GM23338 (cell line): ENCODE data around the gene FBLN2. TPM values are rescaled to one million over a fixed set of nuclear protein-coding genes. Genes with fewer than 3 reads are reported as not detected.

Experiments used
- ATAC-seq: fragments of 200-7000 bp; cut with Tn5 transposase; 3 replicates; pipeline ENCODE4 v1.9.1; 2020
- DNase-seq: peaks from one replicate; pipeline ENCODE4 v3.0.0-alpha.2; 2015; ENCODE audit warnings: low spot score
- H2AFZ ChIP-seq: fragments of 200-600 bp; sonication (generic); 2 replicates; pipeline ENCODE4 v1.8.0; 2016; ENCODE audit warnings: antibody characterized with exemption, mild to moderate bottlenecking, moderate library complexity
- H3F3A ChIP-seq: fragments of 200-600 bp; sonication (generic); replicated peaks from 2 replicates; pipeline ENCODE4 v1.8.0; 2017; ENCODE audit warnings: antibody characterized with exemption, mixed run types, low read depth
- H3K27ac ChIP-seq: fragments of 200-600 bp; sonication (generic); 2 replicates; pipeline ENCODE4 v1.6.1; 2016; ENCODE audit warnings: low read depth
- H3K27me3 ChIP-seq: fragments of 200-600 bp; sonication (generic); 2 replicates; pipeline ENCODE4 v1.8.0; 2016; ENCODE audit warnings: mild to moderate bottlenecking, mixed run types, moderate library complexity; ENCODE audit not compliant: insufficient read depth
- H3K36me3 ChIP-seq: fragments of 200-600 bp; sonication (generic); 2 replicates; pipeline ENCODE4 v1.8.0; 2016; ENCODE audit warnings: mild to moderate bottlenecking; ENCODE audit not compliant: insufficient read depth
- H3K4me1 ChIP-seq: fragments of 200-600 bp; sonication (generic); 2 replicates; pipeline ENCODE4 v1.8.0; 2016; ENCODE audit warnings: mild to moderate bottlenecking, moderate library complexity; ENCODE audit not compliant: insufficient read depth
- H3K4me2 ChIP-seq: fragments of 200-600 bp; sonication (generic); 2 replicates; pipeline ENCODE4 v1.7.1; 2017; ENCODE audit warnings: mixed run types
- H3K4me3 ChIP-seq: fragments of 200-600 bp; sonication (generic); 2 replicates; pipeline ENCODE4 v1.6.1; 2016; ENCODE audit warnings: mixed run types
- H3K79me2 ChIP-seq: fragments of 200-600 bp; sonication (generic); replicated peaks from 2 replicates; pipeline ENCODE4 v1.8.0; 2017; ENCODE audit warnings: mild to moderate bottlenecking; ENCODE audit not compliant: insufficient read depth
- H3K9me2 ChIP-seq: fragments of 200-600 bp; sonication (generic); 2 replicates; pipeline ENCODE4 v1.8.0; 2017; ENCODE audit not compliant: insufficient read depth
- H4K20me1 ChIP-seq: fragments of 200-600 bp; sonication (generic); replicated peaks from 2 replicates; pipeline ENCODE4 v1.8.0; 2017; ENCODE audit warnings: mild to moderate bottlenecking; ENCODE audit not compliant: insufficient read depth
- H3K27ac Mint-ChIP-seq: 2 replicates; pipeline ENCODE4 v1.8.0; 2020; ENCODE audit warnings: inconsistent platforms, mild to moderate bottlenecking, moderate library complexity, mixed read lengths
- H3K27me3 Mint-ChIP-seq: 3 replicates; pipeline ENCODE4 v1.8.0; 2022; ENCODE audit warnings: low read depth, mild to moderate bottlenecking, moderate library complexity, mixed read lengths, inconsistent platforms; ENCODE audit not compliant: insufficient read depth, poor library complexity
- H3K36me3 Mint-ChIP-seq: 3 replicates; pipeline ENCODE4 v1.8.0; 2021; ENCODE audit warnings: low read depth, mild to moderate bottlenecking, inconsistent platforms, moderate library complexity, mixed read lengths
- H3K4me1 Mint-ChIP-seq: 3 replicates; pipeline ENCODE4 v1.8.0; 2020; ENCODE audit warnings: mild to moderate bottlenecking, inconsistent platforms, mixed read lengths
- H3K4me3 Mint-ChIP-seq: 3 replicates; pipeline ENCODE4 v1.8.0; 2021; ENCODE audit warnings: moderate library complexity, mild to moderate bottlenecking, inconsistent platforms, mixed read lengths
- H3K9me3 Mint-ChIP-seq: 3 replicates; pipeline ENCODE4 v1.8.0; 2020; ENCODE audit warnings: moderate library complexity, mild to moderate bottlenecking, inconsistent platforms, mixed read lengths
- EZH2 ChIP-seq: fragments of 200-600 bp; sonication (generic); IDR thresholded peaks from one replicate; pipeline ENCODE4 v1.8.0; 2017; ENCODE audit warnings: antibody characterized with exemption, mild to moderate bottlenecking, low read depth; ENCODE audit not compliant: unreplicated experiment
- EZH2phosphoT487 ChIP-seq: fragments of 200-600 bp; sonication (generic); IDR thresholded peaks from one replicate; pipeline ENCODE4 v1.8.1; 2018; ENCODE audit warnings: antibody characterized with exemption; ENCODE audit not compliant: unreplicated experiment
- JUNB ChIP-seq: IDR thresholded peaks from one replicate; pipeline ENCODE4 v1.6.1; 2016; ENCODE audit warnings: antibody characterized with exemption; ENCODE audit not compliant: unreplicated experiment
- NANOG ChIP-seq: IDR thresholded peaks from 2 replicates; pipeline ENCODE4 v1.6.1; 2016; ENCODE audit warnings: antibody characterized with exemption, borderline replicate concordance
- POLR2AphosphoS5 ChIP-seq: IDR thresholded peaks from 2 replicates; pipeline ENCODE4 v1.6.1; 2016; ENCODE audit warnings: antibody characterized with exemption, low read depth
- STAT1 ChIP-seq: IDR thresholded peaks from one replicate; pipeline ENCODE4 v1.6.1; 2016; ENCODE audit warnings: antibody characterized with exemption; ENCODE audit not compliant: unreplicated experiment
- ZNF114 ChIP-seq: fragments of 250-450 bp; sonication (Bioruptor Pico); IDR thresholded peaks from 2 replicates; pipeline ENCODE4 v1.5.0; 2020; ENCODE audit warnings: mild to moderate bottlenecking, moderate library complexity
- ZNF331 ChIP-seq: fragments of 250-450 bp; sonication (Bioruptor Pico); IDR thresholded peaks from 2 replicates; pipeline ENCODE4 v1.5.0; 2020; ENCODE audit warnings: low read depth, mild to moderate bottlenecking, moderate library complexity
- polyA plus RNA-seq: library from polyadenylated mRNA; unstranded; fragments of >200 nt; fragmentation: Nextera tagmentation; extraction: Ambion mirVana; gene quantifications from 2 replicates; pipeline ENCODE4 v1.2.1, GENCODE V29; 2016
- total RNA-seq: library from RNA; depleted of rRNA; stranded (reverse); fragments of >200 nt; shearing (Covaris generic); gene quantifications from 2 replicates; pipeline ENCODE4 v1.2.3, GENCODE V29; 2014
- TF ChIP-seq, protein P1 (sequence below): fragments of 250-450 bp; sonication (Bioruptor Pico); IDR thresholded peaks from 2 replicates; pipeline ENCODE4 v1.5.0; 2020; ENCODE audit warnings: mild to moderate bottlenecking, moderate library complexity
- TF ChIP-seq, protein P2 (sequence below): IDR thresholded peaks from one replicate; pipeline ENCODE4 v1.6.1; 2018; ENCODE audit warnings: antibody characterized with exemption; ENCODE audit not compliant: unreplicated experiment
- TF ChIP-seq, protein P3 (sequence below), 2 experiments: fragments of 200-600 bp in 1 of 2; sonication (generic) in 1 of 2; conservative IDR thresholded peaks; 2 replicates each; pipeline versions ENCODE4 v1.5.1 to v1.6.1; 2016 to 2017; ENCODE audit warnings: antibody characterized with exemption in 2 of 2, low read depth in 2 of 2, mild to moderate bottlenecking in 2 of 2, moderate library complexity in 1 of 2

Gene FBLN2
- total and polyA plus RNA-seq, 2 experiments from 2014 or later, result 18.8 to 26.8 TPM

DNA sequence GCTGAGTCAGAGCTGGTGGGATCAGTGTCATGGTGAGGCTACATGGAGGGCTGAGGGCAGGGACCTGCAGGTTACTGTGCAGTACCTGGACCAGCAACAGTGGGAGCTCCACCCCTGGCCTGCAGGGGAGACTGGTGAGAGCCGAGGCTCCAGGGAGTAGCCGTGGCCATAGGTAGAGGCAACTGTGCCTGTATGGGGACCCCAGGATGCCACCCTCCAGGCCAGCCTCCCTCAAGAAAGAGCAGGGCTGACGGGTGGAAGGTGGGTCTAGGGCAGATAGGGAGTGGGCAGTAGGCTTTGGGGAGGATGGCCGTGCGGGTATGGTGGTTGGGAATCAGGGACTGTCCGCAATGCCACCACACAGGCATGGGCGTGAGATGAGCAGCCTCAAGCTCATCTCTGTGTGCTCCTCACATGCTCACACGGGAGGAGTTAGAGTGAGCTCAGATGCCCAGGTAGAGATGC lies 35.5 kb downstream of the FBLN2 start:
- Histone ChIP-seq H3K27me3 (no peaks in the 10 kb centered on the region), H3K79me2 (no peaks in the 10 kb centered on the region), H3K4me1 (peaks cover 18% of the 10 kb centered on the region), H4K20me1 (peaks cover 2% of the 10 kb centered on the region; the same call in 1 of the 2 replicates), H2AFZ (no peak overlapping the region), H3K36me3 (no peaks in the 10 kb centered on the region), H3K9me2 (no peaks in the 10 kb centered on the region), H3F3A (no peaks in the 10 kb centered on the region; the same call in 1 of the 2 replicates), H3K27ac (no peak overlapping the region), H3K4me3 (no peak overlapping the region), H3K4me2 (no peak overlapping the region)
- Mint-ChIP-seq H3K4me3 (no peak overlapping the region), H3K4me1 (peaks cover 26% of the 10 kb centered on the region), H3K27ac (no peak overlapping the region), H3K9me3 (no peaks in the 10 kb centered on the region), H3K27me3 (peaks cover 5% of the 10 kb centered on the region), H3K36me3 (no peaks in the 10 kb centered on the region)
- no peak for ATAC-seq
- no peak for DNase-seq
- TF ChIP-seq STAT1 (no peak), ZNF114 (no peak)

DNA sequence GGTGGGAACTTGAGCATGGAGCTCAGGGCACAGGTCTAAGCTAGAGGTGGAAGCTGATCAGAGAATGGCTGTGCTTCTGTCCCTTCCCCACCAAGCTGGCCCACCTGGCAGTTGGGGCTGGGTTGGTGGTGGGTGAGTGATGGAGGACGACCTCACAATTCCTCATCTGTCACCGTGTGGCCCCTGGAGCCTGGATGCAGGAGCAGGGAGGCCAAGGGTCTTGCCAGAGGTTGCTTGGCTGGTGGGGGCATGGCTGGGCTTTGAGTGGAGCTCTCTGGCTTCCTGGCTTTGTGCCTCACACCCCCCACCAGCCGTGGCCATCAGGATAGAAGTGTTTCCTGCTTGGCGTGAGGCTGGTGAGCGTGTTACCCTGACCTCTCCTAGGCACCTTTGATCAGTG lies 36.0 kb downstream of the FBLN2 start:
- Mint-ChIP-seq H3K36me3 (no peaks in the 10 kb centered on the region), H3K27me3 (peaks cover 8% of the 10 kb centered on the region), H3K27ac (no peak overlapping the region), H3K4me1 (peaks cover 26% of the 10 kb centered on the region), H3K9me3 (no peaks in the 10 kb centered on the region), H3K4me3 (no peak overlapping the region)
- TF ChIP-seq, protein P1, sequence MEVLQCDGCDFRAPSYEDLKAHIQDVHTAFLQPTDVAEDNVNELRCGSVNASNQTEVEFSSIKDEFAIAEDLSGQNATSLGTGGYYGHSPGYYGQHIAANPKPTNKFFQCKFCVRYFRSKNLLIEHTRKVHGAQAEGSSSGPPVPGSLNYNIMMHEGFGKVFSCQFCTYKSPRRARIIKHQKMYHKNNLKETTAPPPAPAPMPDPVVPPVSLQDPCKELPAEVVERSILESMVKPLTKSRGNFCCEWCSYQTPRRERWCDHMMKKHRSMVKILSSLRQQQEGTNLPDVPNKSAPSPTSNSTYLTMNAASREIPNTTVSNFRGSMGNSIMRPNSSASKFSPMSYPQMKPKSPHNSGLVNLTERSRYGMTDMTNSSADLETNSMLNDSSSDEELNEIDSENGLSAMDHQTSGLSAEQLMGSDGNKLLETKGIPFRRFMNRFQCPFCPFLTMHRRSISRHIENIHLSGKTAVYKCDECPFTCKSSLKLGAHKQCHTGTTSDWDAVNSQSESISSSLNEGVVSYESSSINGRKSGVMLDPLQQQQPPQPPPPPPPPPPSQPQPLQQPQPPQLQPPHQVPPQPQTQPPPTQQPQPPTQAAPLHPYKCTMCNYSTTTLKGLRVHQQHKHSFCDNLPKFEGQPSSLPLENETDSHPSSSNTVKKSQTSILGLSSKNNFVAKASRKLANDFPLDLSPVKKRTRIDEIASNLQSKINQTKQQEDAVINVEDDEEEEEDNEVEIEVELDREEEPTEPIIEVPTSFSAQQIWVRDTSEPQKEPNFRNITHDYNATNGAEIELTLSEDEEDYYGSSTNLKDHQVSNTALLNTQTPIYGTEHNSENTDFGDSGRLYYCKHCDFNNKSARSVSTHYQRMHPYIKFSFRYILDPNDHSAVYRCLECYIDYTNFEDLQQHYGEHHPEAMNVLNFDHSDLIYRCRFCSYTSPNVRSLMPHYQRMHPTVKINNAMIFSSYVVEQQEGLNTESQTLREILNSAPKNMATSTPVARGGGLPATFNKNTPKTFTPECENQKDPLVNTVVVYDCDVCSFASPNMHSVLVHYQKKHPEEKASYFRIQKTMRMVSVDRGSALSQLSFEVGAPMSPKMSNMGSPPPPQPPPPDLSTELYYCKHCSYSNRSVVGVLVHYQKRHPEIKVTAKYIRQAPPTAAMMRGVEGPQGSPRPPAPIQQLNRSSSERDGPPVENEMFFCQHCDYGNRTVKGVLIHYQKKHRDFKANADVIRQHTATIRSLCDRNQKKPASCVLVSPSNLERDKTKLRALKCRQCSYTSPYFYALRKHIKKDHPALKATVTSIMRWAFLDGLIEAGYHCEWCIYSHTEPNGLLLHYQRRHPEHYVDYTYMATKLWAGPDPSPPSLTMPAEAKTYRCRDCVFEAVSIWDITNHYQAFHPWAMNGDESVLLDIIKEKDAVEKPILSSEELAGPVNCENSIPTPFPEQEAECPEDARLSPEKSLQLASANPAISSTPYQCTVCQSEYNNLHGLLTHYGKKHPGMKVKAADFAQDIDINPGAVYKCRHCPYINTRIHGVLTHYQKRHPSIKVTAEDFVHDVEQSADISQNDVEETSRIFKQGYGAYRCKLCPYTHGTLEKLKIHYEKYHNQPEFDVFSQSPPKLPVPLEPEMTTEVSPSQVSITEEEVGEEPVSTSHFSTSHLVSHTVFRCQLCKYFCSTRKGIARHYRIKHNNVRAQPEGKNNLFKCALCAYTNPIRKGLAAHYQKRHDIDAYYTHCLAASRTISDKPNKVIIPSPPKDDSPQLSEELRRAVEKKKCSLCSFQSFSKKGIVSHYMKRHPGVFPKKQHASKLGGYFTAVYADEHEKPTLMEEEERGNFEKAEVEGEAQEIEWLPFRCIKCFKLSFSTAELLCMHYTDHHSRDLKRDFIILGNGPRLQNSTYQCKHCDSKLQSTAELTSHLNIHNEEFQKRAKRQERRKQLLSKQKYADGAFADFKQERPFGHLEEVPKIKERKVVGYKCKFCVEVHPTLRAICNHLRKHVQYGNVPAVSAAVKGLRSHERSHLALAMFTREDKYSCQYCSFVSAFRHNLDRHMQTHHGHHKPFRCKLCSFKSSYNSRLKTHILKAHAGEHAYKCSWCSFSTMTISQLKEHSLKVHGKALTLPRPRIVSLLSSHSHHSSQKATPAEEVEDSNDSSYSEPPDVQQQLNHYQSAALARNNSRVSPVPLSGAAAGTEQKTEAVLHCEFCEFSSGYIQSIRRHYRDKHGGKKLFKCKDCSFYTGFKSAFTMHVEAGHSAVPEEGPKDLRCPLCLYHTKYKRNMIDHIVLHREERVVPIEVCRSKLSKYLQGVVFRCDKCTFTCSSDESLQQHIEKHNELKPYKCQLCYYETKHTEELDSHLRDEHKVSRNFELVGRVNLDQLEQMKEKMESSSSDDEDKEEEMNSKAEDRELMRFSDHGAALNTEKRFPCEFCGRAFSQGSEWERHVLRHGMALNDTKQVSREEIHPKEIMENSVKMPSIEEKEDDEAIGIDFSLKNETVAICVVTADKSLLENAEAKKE, result no peak
- no peak for TF ChIP-seq NANOG
- no peak for TF ChIP-seq ZNF331 (CRISPR knock-in tag)
- TF ChIP-seq, protein P2, sequence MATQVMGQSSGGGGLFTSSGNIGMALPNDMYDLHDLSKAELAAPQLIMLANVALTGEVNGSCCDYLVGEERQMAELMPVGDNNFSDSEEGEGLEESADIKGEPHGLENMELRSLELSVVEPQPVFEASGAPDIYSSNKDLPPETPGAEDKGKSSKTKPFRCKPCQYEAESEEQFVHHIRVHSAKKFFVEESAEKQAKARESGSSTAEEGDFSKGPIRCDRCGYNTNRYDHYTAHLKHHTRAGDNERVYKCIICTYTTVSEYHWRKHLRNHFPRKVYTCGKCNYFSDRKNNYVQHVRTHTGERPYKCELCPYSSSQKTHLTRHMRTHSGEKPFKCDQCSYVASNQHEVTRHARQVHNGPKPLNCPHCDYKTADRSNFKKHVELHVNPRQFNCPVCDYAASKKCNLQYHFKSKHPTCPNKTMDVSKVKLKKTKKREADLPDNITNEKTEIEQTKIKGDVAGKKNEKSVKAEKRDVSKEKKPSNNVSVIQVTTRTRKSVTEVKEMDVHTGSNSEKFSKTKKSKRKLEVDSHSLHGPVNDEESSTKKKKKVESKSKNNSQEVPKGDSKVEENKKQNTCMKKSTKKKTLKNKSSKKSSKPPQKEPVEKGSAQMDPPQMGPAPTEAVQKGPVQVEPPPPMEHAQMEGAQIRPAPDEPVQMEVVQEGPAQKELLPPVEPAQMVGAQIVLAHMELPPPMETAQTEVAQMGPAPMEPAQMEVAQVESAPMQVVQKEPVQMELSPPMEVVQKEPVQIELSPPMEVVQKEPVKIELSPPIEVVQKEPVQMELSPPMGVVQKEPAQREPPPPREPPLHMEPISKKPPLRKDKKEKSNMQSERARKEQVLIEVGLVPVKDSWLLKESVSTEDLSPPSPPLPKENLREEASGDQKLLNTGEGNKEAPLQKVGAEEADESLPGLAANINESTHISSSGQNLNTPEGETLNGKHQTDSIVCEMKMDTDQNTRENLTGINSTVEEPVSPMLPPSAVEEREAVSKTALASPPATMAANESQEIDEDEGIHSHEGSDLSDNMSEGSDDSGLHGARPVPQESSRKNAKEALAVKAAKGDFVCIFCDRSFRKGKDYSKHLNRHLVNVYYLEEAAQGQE, result no peak
- TF ChIP-seq EZH2phosphoT487, result no peak
- TF ChIP-seq, protein P3, sequence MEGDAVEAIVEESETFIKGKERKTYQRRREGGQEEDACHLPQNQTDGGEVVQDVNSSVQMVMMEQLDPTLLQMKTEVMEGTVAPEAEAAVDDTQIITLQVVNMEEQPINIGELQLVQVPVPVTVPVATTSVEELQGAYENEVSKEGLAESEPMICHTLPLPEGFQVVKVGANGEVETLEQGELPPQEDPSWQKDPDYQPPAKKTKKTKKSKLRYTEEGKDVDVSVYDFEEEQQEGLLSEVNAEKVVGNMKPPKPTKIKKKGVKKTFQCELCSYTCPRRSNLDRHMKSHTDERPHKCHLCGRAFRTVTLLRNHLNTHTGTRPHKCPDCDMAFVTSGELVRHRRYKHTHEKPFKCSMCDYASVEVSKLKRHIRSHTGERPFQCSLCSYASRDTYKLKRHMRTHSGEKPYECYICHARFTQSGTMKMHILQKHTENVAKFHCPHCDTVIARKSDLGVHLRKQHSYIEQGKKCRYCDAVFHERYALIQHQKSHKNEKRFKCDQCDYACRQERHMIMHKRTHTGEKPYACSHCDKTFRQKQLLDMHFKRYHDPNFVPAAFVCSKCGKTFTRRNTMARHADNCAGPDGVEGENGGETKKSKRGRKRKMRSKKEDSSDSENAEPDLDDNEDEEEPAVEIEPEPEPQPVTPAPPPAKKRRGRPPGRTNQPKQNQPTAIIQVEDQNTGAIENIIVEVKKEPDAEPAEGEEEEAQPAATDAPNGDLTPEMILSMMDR (conservative IDR thresholded peaks at IDR 0.05; ENCODE audit: low read depth in 2 of 2), result no peak
- TF ChIP-seq EZH2, result no peak
- TF ChIP-seq JUNB, result no peak
- TF ChIP-seq POLR2AphosphoS5, result no peak
- no peak for TF ChIP-seq ZNF114
- Histone ChIP-seq H3K27me3 (no peaks in the 10 kb centered on the region), H2AFZ (no peak overlapping the region), H3K36me3 (no peaks in the 10 kb centered on the region), H4K20me1 (peaks cover 2% of the 10 kb centered on the region; the same call in 1 of the 2 replicates), H3K27ac (no peak overlapping the region), H3K4me2 (no peak overlapping the region), H3K9me2 (no peaks in the 10 kb centered on the region), H3K4me1 (peaks cover 18% of the 10 kb centered on the region), H3K4me3 (no peak overlapping the region), H3K79me2 (no peaks in the 10 kb centered on the region), H3F3A (no peaks in the 10 kb centered on the region; the same call in 1 of the 2 replicates)
- DNase-seq, result no peak
- no peak for ATAC-seq
